Effector memory CD8-positive, alpha-beta T cell (primary cell): ENCODE measurements around the gene VASN.

ENCODE experiments used
- ATAC-seq: fragments of 150-1000 bp; cut with Tn5 transposase; replicated peaks from 2 replicates; pipeline ENCODE4 v1.10.0; 2021; ENCODE audit warnings: mild to moderate bottlenecking, moderate library complexity
- DNase-seq, 3 experiments: peaks; one replicate each; pipeline ENCODE4 v3.0.0; 2021
- H3K27ac Mint-ChIP-seq, 2 donors: one replicate each; pipeline ENCODE4 v1.8.0; 2022; ENCODE audit warnings: mild to moderate bottlenecking in 2 of 2, mixed read lengths in 2 of 2, moderate library complexity in 2 of 2
- H3K27me3 Mint-ChIP-seq, 2 donors: one replicate each; pipeline ENCODE4 v1.8.0; 2022; ENCODE audit warnings: mixed read lengths in 2 of 2
- H3K36me3 Mint-ChIP-seq: one replicate; pipeline ENCODE4 v1.8.0; 2022; ENCODE audit warnings: mild to moderate bottlenecking, moderate library complexity, mixed read lengths; ENCODE audit not compliant: insufficient read depth
- H3K4me1 Mint-ChIP-seq, 2 donors: one replicate each; pipeline ENCODE4 v1.8.0; 2022; ENCODE audit warnings: low read depth in 2 of 2, mixed read lengths in 2 of 2
- H3K4me3 Mint-ChIP-seq, 2 donors: one replicate each; pipeline ENCODE4 v1.8.0; 2022; ENCODE audit warnings: mild to moderate bottlenecking in 2 of 2, mixed read lengths in 2 of 2, moderate library complexity in 2 of 2
- H3K9me3 Mint-ChIP-seq, 2 donors: one replicate each; pipeline ENCODE4 v1.8.0; 2022; ENCODE audit warnings: mixed read lengths in 2 of 2

The VASN gene

GRCh38 chr16:4365615-4366014, 6.0 kb upstream of the VASN start:
- ATAC-seq = no peak
- H3K4me1 Mint-ChIP-seq = peaks cover 0 to 13% of the 10 kb centered on the region in 2 donors
- peak overlapping the region in 1 of 2 donors; percentile 5 for H3K4me3 Mint-ChIP-seq
- no peak for DNase-seq
- H3K9me3 Mint-ChIP-seq = no peaks in the 10 kb centered on the region
- H3K27ac Mint-ChIP-seq = peak overlapping the region in 1 of 2 donors; percentile 82
- H3K27me3 Mint-ChIP-seq = no peaks in the 10 kb centered on the region
- peaks cover 87% of the 10 kb centered on the region for H3K36me3 Mint-ChIP-seq

GRCh38 chr16:4366016-4366415, 5.6 kb upstream of the VASN start:
- no peak for DNase-seq
- ATAC-seq = no peak
- peaks cover 87% of the 10 kb centered on the region for H3K36me3 Mint-ChIP-seq
- H3K27ac Mint-ChIP-seq = peak overlapping the region in 1 of 2 donors; percentile 82
- peaks cover 0 to 13% of the 10 kb centered on the region in 2 donors for H3K4me1 Mint-ChIP-seq
- no peaks in the 10 kb centered on the region for H3K9me3 Mint-ChIP-seq
- H3K27me3 Mint-ChIP-seq = no peaks in the 10 kb centered on the region
- no peak overlapping the region for H3K4me3 Mint-ChIP-seq

GRCh38 chr16:4367393-4367856, 4.2 kb upstream of the VASN start:
- DNase-seq (no peak), ATAC-seq (no peak)
- H3K36me3 Mint-ChIP-seq = peaks cover 89% of the 10 kb centered on the region
- H3K27me3 Mint-ChIP-seq = no peaks in the 10 kb centered on the region
- H3K4me3 Mint-ChIP-seq = no peak overlapping the region
- H3K4me1 Mint-ChIP-seq = peaks cover 0 to 15% of the 10 kb centered on the region in 2 donors
- no peaks in the 10 kb centered on the region for H3K9me3 Mint-ChIP-seq
- peak overlapping the region; percentile 82 to 85 for H3K27ac Mint-ChIP-seq

- Mint-ChIP-seq H3K9me3 (no peaks in the 10 kb centered on the region), H3K27ac (peak overlapping the region in 1 of 2 donors; percentile 82), H3K36me3 (peaks cover 89% of the 10 kb centered on the region), H3K27me3 (no peaks in the 10 kb centered on the region), H3K4me3 (peak overlapping the region in 1 of 2 donors; percentile 23), H3K4me1 (peaks cover 5 to 26% of the 10 kb centered on the region in 2 donors)
- ATAC-seq (no peak), DNase-seq (no peak)
These were observed 2.5 kb upstream of the VASN start for GRCh38 chr16:4369007-4369733.

- peaks cover 5 to 29% of the 10 kb centered on the region in 2 donors for H3K4me1 Mint-ChIP-seq
- H3K9me3 Mint-ChIP-seq = no peaks in the 10 kb centered on the region
- no peak for ATAC-seq
- H3K27ac Mint-ChIP-seq = peak overlapping the region; percentile 52 to 59
- DNase-seq = no peak
- H3K36me3 Mint-ChIP-seq = peaks cover 90% of the 10 kb centered on the region
- H3K4me3 Mint-ChIP-seq = no peak overlapping the region
- H3K27me3 Mint-ChIP-seq = no peaks in the 10 kb centered on the region
These were observed 1.5 kb upstream of the VASN start for GRCh38 chr16:4370151-4370550.

- H3K27ac Mint-ChIP-seq = peak overlapping the region in 1 of 2 donors; percentile 59
- DNase-seq (no peak), ATAC-seq (no peak)
- H3K27me3 Mint-ChIP-seq = no peaks in the 10 kb centered on the region
- H3K4me3 Mint-ChIP-seq = peak overlapping the region in 1 of 2 donors; percentile 80
- peaks cover 92% of the 10 kb centered on the region for H3K36me3 Mint-ChIP-seq
- H3K4me1 Mint-ChIP-seq = peaks cover 11 to 33% of the 10 kb centered on the region in 2 donors
- no peaks in the 10 kb centered on the region for H3K9me3 Mint-ChIP-seq
These were observed 885 bp upstream of the VASN start for GRCh38 chr16:4370570-4371356.

GRCh38 chr16:4372001-4372577, 441 bp downstream of the VASN start:
- Mint-ChIP-seq H3K27me3 (no peaks in the 10 kb centered on the region), H3K36me3 (peaks cover 97% of the 10 kb centered on the region), H3K4me3 (peak overlapping the region; percentile 76 to 80), H3K27ac (peak overlapping the region in 1 of 2 donors; percentile 90), H3K9me3 (no peaks in the 10 kb centered on the region), H3K4me1 (peaks cover 12 to 35% of the 10 kb centered on the region in 2 donors)
- DNase-seq (peak in 2 of 3 experiments; percentile 38 to 40), ATAC-seq (peak; percentile 61)

GRCh38 chr16:4372578-4373355, 1.1 kb downstream of the VASN start:
- H3K9me3 Mint-ChIP-seq = no peaks in the 10 kb centered on the region
- H3K27ac Mint-ChIP-seq = peak overlapping the region in 1 of 2 donors; percentile 90

GRCh38 chr16:4373356-4373908, 1.8 kb downstream of the VASN start:
- peak overlapping the region in 1 of 2 donors; percentile 80 for H3K4me3 Mint-ChIP-seq

More at GRCh38 chr16:4372578-4373355, 1.1 kb downstream of the VASN start:
- H3K4me3 Mint-ChIP-seq = peak overlapping the region; percentile 76 to 80
- H3K27me3 Mint-ChIP-seq = no peaks in the 10 kb centered on the region
- peaks cover 97% of the 10 kb centered on the region for H3K36me3 Mint-ChIP-seq
- ATAC-seq (no peak), DNase-seq (no peak)
- peaks cover 12 to 32% of the 10 kb centered on the region in 2 donors for H3K4me1 Mint-ChIP-seq

GRCh38 chr16:4373909-4374742, 2.5 kb downstream of the VASN start:
- H3K27ac Mint-ChIP-seq = peak overlapping the region in 1 of 2 donors; percentile 90
- peaks cover 97% of the 10 kb centered on the region for H3K36me3 Mint-ChIP-seq
- H3K4me1 Mint-ChIP-seq = peaks cover 12 to 32% of the 10 kb centered on the region in 2 donors
- H3K9me3 Mint-ChIP-seq = no peaks in the 10 kb centered on the region
- H3K27me3 Mint-ChIP-seq = no peaks in the 10 kb centered on the region
- H3K4me3 Mint-ChIP-seq = peak overlapping the region in 1 of 2 donors; percentile 51
- ATAC-seq (no peak), DNase-seq (no peak)

More at GRCh38 chr16:4373356-4373908, 1.8 kb downstream of the VASN start:
- H3K27me3 Mint-ChIP-seq = no peaks in the 10 kb centered on the region
- peaks cover 12 to 35% of the 10 kb centered on the region in 2 donors for H3K4me1 Mint-ChIP-seq
- peaks cover 97% of the 10 kb centered on the region for H3K36me3 Mint-ChIP-seq
- DNase-seq = no peak
- peak overlapping the region in 1 of 2 donors; percentile 90 for H3K27ac Mint-ChIP-seq
- ATAC-seq = no peak
- no peaks in the 10 kb centered on the region for H3K9me3 Mint-ChIP-seq

- Mint-ChIP-seq H3K4me3 (peak overlapping the region in 1 of 2 donors; percentile 23), H3K27ac (peak overlapping the region in 1 of 2 donors; percentile 89)
These were observed 4.1 kb downstream of the VASN start for GRCh38 chr16:4375717-4376116.

More at GRCh38 chr16:4375717-4376116, 4.1 kb downstream of the VASN start:
- Mint-ChIP-seq H3K4me1 (peaks cover 12 to 33% of the 10 kb centered on the region in 2 donors), H3K36me3 (peaks cover 99% of the 10 kb centered on the region), H3K9me3 (no peaks in the 10 kb centered on the region), H3K27me3 (no peaks in the 10 kb centered on the region)
- no peak for ATAC-seq
- DNase-seq = no peak
